Measurements from ENCODE around the gene CREB3L4.
"Not testable (repeated sequence)": the region's sequence is repeated elsewhere in the genome, so short reads cannot be mapped to it uniquely, and the experiment has no call there.

CREB3L4 gene

DNA sequence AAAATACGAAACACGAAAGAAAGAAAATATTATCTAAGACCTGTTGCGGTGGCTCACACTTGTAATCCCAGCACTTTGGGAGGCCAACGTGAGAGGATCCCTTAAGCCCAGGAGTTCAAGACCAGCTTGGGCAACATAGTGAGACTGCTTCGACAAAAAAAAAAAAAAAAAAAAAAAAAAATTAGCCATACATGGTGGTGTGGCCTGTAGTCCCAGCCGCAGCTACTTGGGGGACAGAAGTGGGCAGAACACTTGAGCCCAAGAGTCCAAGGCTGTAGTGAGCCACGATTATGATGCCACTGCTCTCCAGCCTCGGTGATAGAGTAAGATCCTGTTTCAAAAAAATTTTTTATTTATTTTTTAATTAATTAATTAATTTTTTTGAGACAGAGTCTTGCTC is 19.9 kb downstream of the CREB3L4 start:
- no peak for DNase-seq

- peak; percentile 80 for DNase-seq
Observed at GRCh38 chr1:153990468-153991150, 22.9 kb downstream of the CREB3L4 start, which contains the start of gene RPS27. TSS of gene RPS27 (plus strand) at chr1:153990762. CDS start at chr1:153990797, 35 bp downstream.

DNA sequence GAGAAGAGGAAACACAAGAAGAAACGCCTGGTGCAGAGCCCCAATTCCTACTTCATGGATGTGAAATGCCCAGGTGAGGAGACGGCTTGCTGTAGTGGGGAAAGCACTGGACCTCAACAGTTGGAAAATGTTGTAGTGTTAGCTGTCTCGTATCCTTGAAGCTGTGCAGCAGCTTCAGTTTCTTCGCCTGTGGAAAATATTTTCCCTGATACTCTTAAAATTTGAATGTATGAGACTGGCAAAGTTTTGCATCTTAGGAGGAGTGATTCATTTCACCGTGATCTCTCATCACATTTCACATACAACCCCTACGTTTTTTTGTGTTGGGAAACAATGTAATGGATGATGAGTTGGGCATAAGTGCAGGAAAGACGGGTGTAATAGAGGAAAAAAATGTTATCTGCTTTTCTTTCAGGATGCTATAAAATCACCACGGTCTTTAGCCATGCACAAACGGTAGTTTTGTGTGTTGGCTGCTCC is 23.5 kb downstream of the CREB3L4 start:
- no peak for DNase-seq

GRCh38 chr1:153991806-153992205 is 24.1 kb downstream of the CREB3L4 start:
- DNase-seq, result no peak

- DNase-seq, result no peak
Observed at GRCh38 chr1:153995202-153995601, 27.5 kb downstream of the CREB3L4 start.

- no peak for DNase-seq
Observed at GRCh38 chr1:153995640-153996039, 27.9 kb downstream of the CREB3L4 start.

DNA sequence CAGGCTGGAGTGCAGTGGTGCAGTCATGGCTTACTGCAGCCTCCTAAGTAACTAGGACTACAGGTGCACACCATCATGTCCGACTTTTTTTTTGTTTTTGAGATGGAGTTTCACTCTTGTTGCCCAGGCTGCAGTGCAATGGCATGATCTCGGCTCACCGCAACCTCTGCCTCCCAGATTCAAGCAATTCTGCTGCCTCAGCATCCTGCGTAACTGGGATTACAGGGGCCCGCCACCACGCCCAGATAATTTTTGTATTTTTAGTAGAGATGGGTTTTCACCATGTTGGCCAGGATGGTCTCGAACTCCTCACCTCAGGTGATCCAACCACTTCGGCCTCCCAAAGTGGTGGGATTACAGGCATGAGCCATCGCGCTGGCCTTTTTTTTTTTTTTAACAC is 29.2 kb downstream of the CREB3L4 start:
- not testable (repeated sequence) for DNase-seq

GRCh38 chr1:154000420-154000819 is 32.7 kb downstream of the CREB3L4 start:
- DNase-seq, result no peak

DNA sequence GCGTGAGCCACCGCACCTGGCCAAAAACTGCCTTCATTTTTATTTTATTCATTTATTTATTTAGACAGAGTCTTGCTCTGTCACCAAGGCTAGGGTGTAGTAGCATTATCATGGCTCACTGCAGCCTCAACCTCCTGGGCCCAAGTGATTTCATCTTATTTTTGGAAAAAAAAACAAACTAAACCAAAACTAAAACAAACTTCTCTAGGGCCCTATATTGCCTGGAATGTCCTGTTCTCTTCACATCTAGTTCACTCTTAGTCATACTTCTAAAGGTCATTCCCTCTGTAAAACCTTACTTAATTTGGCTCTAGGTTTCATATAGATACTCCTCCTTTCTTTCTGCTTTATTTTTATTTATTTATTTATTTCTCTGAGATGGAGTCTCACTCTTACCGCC is 38.4 kb downstream of the CREB3L4 start:
- no peak for DNase-seq

- DNase-seq, result no peak
Observed at GRCh38 chr1:154012129-154012528, 44.4 kb downstream of the CREB3L4 start.

DNA sequence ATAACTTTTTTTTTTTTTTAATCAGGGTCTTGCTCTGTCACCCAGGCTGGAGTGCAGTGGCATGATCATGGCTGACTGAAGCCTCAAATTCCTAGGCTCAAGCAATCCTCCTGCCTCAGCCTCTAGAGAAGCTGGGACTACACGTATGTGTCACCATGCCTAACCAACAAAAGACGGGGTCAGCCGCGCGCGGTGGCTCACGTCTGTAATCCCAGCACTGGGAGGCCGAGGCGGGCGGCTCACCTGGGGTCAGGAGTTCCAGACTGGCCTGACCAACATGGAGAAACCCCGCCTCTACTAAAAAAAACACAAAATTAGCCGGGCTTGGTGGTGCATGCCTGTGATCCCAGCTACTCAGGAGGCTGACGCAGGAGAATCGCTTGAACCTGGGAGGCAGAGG is 44.8 kb downstream of the CREB3L4 start:
- DNase-seq, result not testable (repeated sequence)

DNA sequence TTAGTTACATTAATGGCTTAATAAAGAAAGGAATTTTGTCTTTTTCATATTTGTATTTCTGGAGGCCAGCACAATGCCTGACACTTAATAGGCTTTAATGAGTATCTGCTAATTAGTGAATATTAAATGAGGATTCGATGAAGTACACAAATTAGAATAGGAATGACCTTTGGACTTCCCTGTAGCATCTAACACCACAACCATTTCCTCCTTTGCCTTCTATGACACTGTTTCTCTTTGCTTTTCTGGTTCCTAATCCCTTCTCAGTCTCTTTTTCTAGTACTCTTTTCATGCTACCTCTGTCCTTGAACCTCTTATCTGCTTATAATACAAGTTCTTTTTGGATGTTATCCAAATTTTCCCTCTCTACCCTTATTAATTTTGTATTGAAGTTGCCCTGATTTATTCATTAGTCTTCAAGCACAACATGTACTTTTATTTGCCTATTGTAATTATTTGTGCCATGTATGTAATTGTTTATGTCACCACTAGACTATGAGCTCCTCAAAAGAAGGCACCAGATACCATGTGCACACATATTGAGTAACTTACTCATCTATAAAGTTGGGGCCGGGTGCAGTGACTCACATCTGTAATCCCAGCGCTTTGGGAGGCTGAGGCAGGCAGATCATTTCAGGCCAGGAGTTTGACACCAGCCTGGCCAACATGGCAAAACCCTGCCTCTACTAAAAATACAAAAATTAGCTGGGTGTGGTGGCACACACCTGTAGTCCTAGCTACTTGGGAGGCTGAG is 46.6 kb downstream of the CREB3L4 start:
- DNase-seq, result no peak

DNA sequence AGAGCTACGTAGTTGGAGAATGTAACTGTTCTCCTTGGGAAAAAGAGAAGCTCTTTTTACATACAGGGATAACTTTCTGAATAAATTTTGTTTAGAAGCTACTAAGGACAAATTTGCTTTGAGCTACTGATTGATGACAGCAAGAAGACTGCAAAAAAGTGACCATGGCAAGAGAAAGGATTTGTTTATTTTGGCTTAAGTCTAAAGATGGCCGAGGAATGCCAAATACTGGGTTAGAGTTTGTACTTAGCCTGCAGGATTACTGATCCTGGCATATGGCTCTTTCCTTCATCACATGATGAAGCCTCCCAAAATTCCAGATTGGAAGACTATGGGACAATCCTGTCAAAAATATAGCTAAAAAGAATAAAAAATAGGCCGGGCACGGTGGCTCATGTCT is 51.6 kb downstream of the CREB3L4 start:
- DNase-seq, result no peak

DNA sequence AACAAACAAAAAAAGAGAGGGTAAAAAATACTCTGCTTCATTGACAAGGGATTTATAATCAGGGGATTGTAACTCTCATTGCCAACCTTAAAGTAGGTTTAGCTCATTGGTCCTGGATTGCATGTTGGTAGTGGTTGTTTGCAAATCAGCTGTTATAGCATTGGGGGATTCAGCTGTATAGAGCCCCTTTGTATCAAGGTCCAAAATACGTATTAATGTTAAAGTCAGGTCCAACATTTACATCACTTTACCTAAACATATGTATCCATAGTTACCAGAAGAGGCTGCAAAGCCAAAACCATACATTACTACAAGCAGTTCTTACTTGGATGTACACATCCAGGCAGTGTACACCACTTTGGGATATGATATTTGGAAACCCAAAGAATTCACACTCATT is 52.2 kb downstream of the CREB3L4 start:
- DNase-seq, result no peak

All from activated CD4-positive, CD25-positive, alpha-beta regulatory T cell treated with anti-CD3 and anti-CD28 coated beads, Interleukin-2, amount 50 U/mL, for 72 hours (primary cell).